Trophoblast cell (in vitro differentiated cells and primary cell): ENCODE results near the gene MTCH1.

ENCODE experiments used
- DNase-seq, 2 donors: peaks; one replicate each; pipeline ENCODE4 v3.0.0-alpha.2; 2016
- H2AFZ ChIP-seq: 2 replicates; pipeline ENCODE4 v1.6.1; 2013; ENCODE audit warnings: low read length, moderate library complexity, mild to moderate bottlenecking; ENCODE audit not compliant: insufficient read depth, poor library complexity
- H2AK5ac ChIP-seq: 2 replicates; pipeline ENCODE4 v1.6.1; 2013; ENCODE audit warnings: mild to moderate bottlenecking, low read length
- H2BK120ac ChIP-seq: 2 replicates; pipeline ENCODE4 v1.6.1; 2013; ENCODE audit warnings: low read length, mild to moderate bottlenecking, moderate library complexity; ENCODE audit not compliant: insufficient read depth, poor library complexity
- H2BK12ac ChIP-seq: 2 replicates; pipeline ENCODE4 v1.6.1; 2013; ENCODE audit warnings: mild to moderate bottlenecking, low read length, moderate library complexity
- H2BK5ac ChIP-seq: 2 replicates; pipeline ENCODE4 v1.6.1; 2013; ENCODE audit warnings: low read length, low read depth, moderate library complexity, mild to moderate bottlenecking; ENCODE audit not compliant: poor library complexity
- H3K14ac ChIP-seq: 2 replicates; pipeline ENCODE4 v1.6.1; 2013; ENCODE audit warnings: mild to moderate bottlenecking, low read length
- H3K18ac ChIP-seq: 2 replicates; pipeline ENCODE4 v1.6.1; 2013; ENCODE audit warnings: mild to moderate bottlenecking, low read length
- H3K23ac ChIP-seq: 2 replicates; pipeline ENCODE4 v1.6.1; 2013; ENCODE audit warnings: low read length
- H3K27ac ChIP-seq: 2 replicates; pipeline ENCODE4 v1.5.1; 2013; ENCODE audit warnings: low read depth, mild to moderate bottlenecking, inconsistent platforms, low read length, moderate library complexity
- H3K27me3 ChIP-seq: 2 replicates; pipeline ENCODE4 v1.6.1; 2013; ENCODE audit warnings: inconsistent platforms, mild to moderate bottlenecking, low read length, moderate library complexity; ENCODE audit not compliant: insufficient read depth
- H3K36me3 ChIP-seq, 2 experiments: 1 replicate in 1 of 2; 2 replicates in 1 of 2; pipeline ENCODE4 v1.6.1; 2013; ENCODE audit warnings: low read length in 2 of 2, mild to moderate bottlenecking in 2 of 2, moderate library complexity in 1 of 2; ENCODE audit not compliant: insufficient read depth in 2 of 2, control insufficient read depth in 1 of 2
- H3K4ac ChIP-seq: 2 replicates; pipeline ENCODE4 v1.6.1; 2013; ENCODE audit warnings: low read depth, mild to moderate bottlenecking, low read length, moderate library complexity
- H3K4me1 ChIP-seq, 2 experiments: 1 replicate in 1 of 2; 2 replicates in 1 of 2; pipeline ENCODE4 v1.6.1; 2013; ENCODE audit warnings: low read length in 2 of 2, mild to moderate bottlenecking in 2 of 2, moderate library complexity in 1 of 2; ENCODE audit not compliant: insufficient read depth in 2 of 2, control insufficient read depth in 1 of 2
- H3K4me2 ChIP-seq: 2 replicates; pipeline ENCODE4 v1.6.1; 2013; ENCODE audit warnings: inconsistent platforms, mild to moderate bottlenecking, low read length, moderate library complexity
- H3K4me3 ChIP-seq: 2 replicates; pipeline ENCODE4 v1.5.1; 2013; ENCODE audit warnings: mild to moderate bottlenecking, low read depth, low read length, inconsistent platforms
- H3K79me1 ChIP-seq: one replicate; pipeline ENCODE4 v1.6.1; 2013; ENCODE audit warnings: low read length
- H3K79me2 ChIP-seq: 2 replicates; pipeline ENCODE4 v1.6.1; 2013; ENCODE audit warnings: low read length, mild to moderate bottlenecking; ENCODE audit not compliant: control insufficient read depth, insufficient read depth, poor library complexity
- H3K9ac ChIP-seq: 2 replicates; pipeline ENCODE4 v1.6.1; 2013; ENCODE audit warnings: mild to moderate bottlenecking, low read length
- H3K9me3 ChIP-seq: 2 replicates; pipeline ENCODE4 v1.6.1; 2013; ENCODE audit warnings: low read depth, mild to moderate bottlenecking, control low read depth, inconsistent platforms, low read length; ENCODE audit not compliant: insufficient read depth
- H4K12ac ChIP-seq: 2 replicates; pipeline ENCODE4 v1.6.1; 2013; ENCODE audit warnings: low read depth, mild to moderate bottlenecking, low read length, moderate library complexity
- H4K8ac ChIP-seq: 2 replicates; pipeline ENCODE4 v1.6.1; 2013; ENCODE audit warnings: low read depth, mild to moderate bottlenecking, low read length, moderate library complexity
- H4K91ac ChIP-seq: one replicate; pipeline ENCODE4 v1.6.1; 2013; ENCODE audit warnings: low read depth, mild to moderate bottlenecking, low read length, moderate library complexity
- WGBS: extraction: QIAGEN DNeasy Blood & Tissue Kit; methylation state at CpG from one replicate; pipeline ENCODE4 v1.1.7; 2013; ENCODE audit warnings: missing lambda C conversion rate; ENCODE audit not compliant: insufficient read length, insufficient coverage; ENCODE audit errors: extremely low coverage; 5-methylcytosine and 5-hydroxymethylcytosine counted together

Gene MTCH1

DNA sequence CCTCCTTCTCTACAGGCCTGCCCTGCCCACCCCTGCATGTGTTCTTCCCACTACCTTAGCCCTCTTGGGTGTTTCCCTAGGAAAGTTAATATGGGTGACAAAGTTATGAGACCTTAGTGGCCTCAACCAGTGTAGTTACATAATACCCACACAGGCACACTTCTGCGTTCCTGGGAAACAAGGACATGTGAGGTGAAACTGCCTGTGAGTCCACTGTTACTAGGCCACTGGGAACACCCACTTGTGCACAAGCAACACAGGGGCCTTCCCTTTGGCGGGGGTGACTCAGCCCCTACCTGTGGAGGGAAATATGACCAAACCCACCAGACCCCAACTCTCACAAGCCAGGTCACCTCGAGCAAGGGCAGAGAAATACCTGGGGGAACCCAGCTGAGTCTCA is 18.7 kb downstream of the MTCH1 start:
- Histone ChIP-seq H3K4ac (no peak overlapping the region), H2BK120ac (no peak overlapping the region), H2BK5ac (no peak overlapping the region), H2BK12ac (no peak overlapping the region), H3K9me3 (peaks cover 2% of the 10 kb centered on the region), H3K79me1 (no peaks in the 10 kb centered on the region), H3K4me1 (peaks cover 0 to 7% of the 10 kb centered on the region in 2 experiments), H3K4me3 (no peak overlapping the region), H3K18ac (no peak overlapping the region), H4K8ac (no peak overlapping the region), H3K36me3 (peaks cover 45 to 53% of the 10 kb centered on the region in 2 experiments), H2AK5ac (no peak overlapping the region), H3K4me2 (no peak overlapping the region), H3K27me3 (no peaks in the 10 kb centered on the region), H3K79me2 (no peaks in the 10 kb centered on the region), H3K27ac (no peak overlapping the region), H4K12ac (no peak overlapping the region), H3K23ac (no peak overlapping the region), H2AFZ (no peak overlapping the region), H4K91ac (no peak overlapping the region), H3K9ac (no peak overlapping the region), H3K14ac (no peak overlapping the region)
- no peak for DNase-seq
- no CpG with 5 or more reads among the region's 3 CpGs for WGBS

DNA sequence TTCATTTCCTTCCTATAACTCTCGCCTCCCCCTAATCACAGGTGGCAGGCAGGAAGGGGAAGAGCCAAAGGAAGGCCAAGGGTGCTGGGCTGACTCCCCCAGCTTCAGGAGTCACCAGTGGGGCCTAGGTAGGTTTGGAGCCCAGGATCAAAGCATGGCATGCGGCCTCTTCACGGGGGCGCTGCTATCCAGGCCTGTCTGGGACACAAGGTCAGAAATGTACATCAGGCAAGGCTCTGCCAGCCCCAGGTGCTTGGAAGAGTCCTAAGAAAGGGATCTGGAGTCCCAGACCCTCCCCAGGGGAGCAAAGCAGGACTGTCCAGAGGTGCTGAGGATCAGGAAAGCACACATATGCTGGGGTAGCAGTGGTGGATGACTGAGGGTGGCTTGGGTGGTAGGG is 21.1 kb downstream of the MTCH1 start:
- Histone ChIP-seq H3K27me3 (no peaks in the 10 kb centered on the region), H3K4me1 (peaks cover 2 to 3% of the 10 kb centered on the region in 2 experiments), H2BK5ac (no peak overlapping the region), H3K27ac (no peak overlapping the region), H4K91ac (no peak overlapping the region), H3K23ac (no peak overlapping the region), H2AFZ (no peak overlapping the region), H2AK5ac (no peak overlapping the region), H2BK12ac (no peak overlapping the region), H2BK120ac (no peak overlapping the region), H3K4ac (no peak overlapping the region), H3K36me3 (peaks cover 27 to 29% of the 10 kb centered on the region in 2 experiments), H3K4me2 (no peak overlapping the region), H3K18ac (no peak overlapping the region), H3K9ac (no peak overlapping the region), H4K12ac (no peak overlapping the region), H3K14ac (no peak overlapping the region), H3K79me2 (no peaks in the 10 kb centered on the region), H3K9me3 (peaks cover 2% of the 10 kb centered on the region), H4K8ac (no peak overlapping the region), H3K4me3 (no peak overlapping the region), H3K79me1 (no peaks in the 10 kb centered on the region)
- WGBS, result no CpG with 5 or more reads among the region's 4 CpGs
- no peak for DNase-seq

DNA sequence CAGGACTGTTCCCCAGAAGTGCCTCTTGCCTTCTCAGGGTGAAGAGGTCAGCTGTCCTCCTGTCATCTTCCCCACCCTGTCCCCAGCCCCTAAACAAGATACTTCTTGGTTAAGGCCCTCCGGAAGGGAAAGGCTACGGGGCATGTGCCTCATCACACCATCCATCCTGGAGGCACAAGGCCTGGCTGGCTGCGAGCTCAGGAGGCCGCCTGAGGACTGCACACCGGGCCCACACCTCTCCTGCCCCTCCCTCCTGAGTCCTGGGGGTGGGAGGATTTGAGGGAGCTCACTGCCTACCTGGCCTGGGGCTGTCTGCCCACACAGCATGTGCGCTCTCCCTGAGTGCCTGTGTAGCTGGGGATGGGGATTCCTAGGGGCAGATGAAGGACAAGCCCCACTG is 21.6 kb downstream of the MTCH1 start:
- H3K9me3 ChIP-seq, result peaks cover 2% of the 10 kb centered on the region
- no peak overlapping the region for H3K23ac ChIP-seq
- no peak for DNase-seq
- H3K36me3 ChIP-seq, result peaks cover 22 to 25% of the 10 kb centered on the region in 2 experiments
- no peak overlapping the region for H3K14ac ChIP-seq
- H3K4me3 ChIP-seq, result no peak overlapping the region
- H4K8ac ChIP-seq, result no peak overlapping the region
- no peak overlapping the region for H4K12ac ChIP-seq
- H3K4me1 ChIP-seq, result peaks cover 2 to 3% of the 10 kb centered on the region in 2 experiments
- H3K4ac ChIP-seq, result no peak overlapping the region
- no peak overlapping the region for H2BK120ac ChIP-seq
- H2AK5ac ChIP-seq, result no peak overlapping the region
- H3K27me3 ChIP-seq, result no peaks in the 10 kb centered on the region
- H3K79me2 ChIP-seq, result no peaks in the 10 kb centered on the region
- WGBS, result no CpG with 5 or more reads among the region's 6 CpGs
- no peak overlapping the region for H2AFZ ChIP-seq
- H2BK5ac ChIP-seq, result no peak overlapping the region
- H3K9ac ChIP-seq, result no peak overlapping the region
- H3K79me1 ChIP-seq, result no peaks in the 10 kb centered on the region
- H4K91ac ChIP-seq, result no peak overlapping the region
- no peak overlapping the region for H3K27ac ChIP-seq
- no peak overlapping the region for H3K18ac ChIP-seq
- H2BK12ac ChIP-seq, result no peak overlapping the region
- no peak overlapping the region for H3K4me2 ChIP-seq

DNA sequence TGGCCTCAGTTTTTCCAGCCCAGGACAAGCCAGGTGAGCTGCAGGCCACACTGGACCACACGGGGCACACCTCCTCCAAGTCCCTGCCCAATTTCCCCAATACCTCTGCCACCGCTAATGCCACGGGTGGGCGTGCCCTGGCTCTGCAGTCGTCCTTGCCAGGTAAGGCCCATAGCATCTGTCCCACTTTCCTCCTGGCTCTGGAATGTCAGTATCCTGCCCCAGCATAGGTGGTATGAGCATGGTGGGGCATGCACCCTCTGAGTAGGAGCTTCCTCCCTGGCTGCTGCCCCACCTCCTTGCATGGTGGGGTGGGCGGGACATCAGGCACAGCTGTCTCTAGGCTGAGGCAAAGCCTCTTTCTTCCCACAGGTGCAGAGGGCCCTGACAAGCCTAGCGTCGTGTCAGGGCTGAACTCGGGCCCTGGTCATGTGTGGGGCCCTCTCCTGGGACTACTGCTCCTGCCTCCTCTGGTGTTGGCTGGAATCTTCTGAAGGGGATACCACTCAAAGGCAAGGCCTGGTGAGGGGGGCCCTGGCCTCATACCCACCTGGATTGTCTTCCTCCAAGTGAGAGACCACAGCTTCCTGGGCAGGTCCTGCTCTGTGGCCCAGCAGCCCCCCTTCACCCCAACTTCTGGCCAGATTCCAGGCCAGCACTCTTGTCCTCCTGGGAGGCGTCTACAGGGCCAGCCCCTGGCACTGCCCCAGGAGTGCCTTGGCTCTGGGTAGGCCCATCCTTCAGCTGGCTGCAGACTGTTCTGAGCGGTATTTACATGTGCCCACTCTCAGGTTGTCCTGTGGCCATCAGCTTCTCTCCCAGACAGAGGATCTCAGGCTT is 22.3 kb downstream of the MTCH1 start:
- Histone ChIP-seq H3K4me1 (peaks cover 2 to 3% of the 10 kb centered on the region in 2 experiments), H2AK5ac (no peak overlapping the region), H3K27ac (no peak overlapping the region), H3K9me3 (peaks cover 2% of the 10 kb centered on the region), H2BK12ac (no peak overlapping the region), H3K4me3 (no peak overlapping the region), H3K14ac (no peak overlapping the region), H3K18ac (no peak overlapping the region), H4K91ac (no peak overlapping the region), H3K27me3 (no peaks in the 10 kb centered on the region), H3K23ac (no peak overlapping the region), H2BK5ac (no peak overlapping the region), H3K36me3 (peaks cover 16 to 18% of the 10 kb centered on the region in 2 experiments), H3K4ac (no peak overlapping the region), H3K4me2 (no peak overlapping the region), H4K12ac (no peak overlapping the region), H2AFZ (no peak overlapping the region), H3K9ac (no peak overlapping the region), H3K79me1 (no peaks in the 10 kb centered on the region), H2BK120ac (no peak overlapping the region), H3K79me2 (no peaks in the 10 kb centered on the region), H4K8ac (no peak overlapping the region)
- WGBS, result no CpG with 5 or more reads among the region's 11 CpGs
- DNase-seq, result no peak
